Measurements from ENCODE around the gene DAB1. TPM values are rescaled to one million over a fixed set of nuclear protein-coding genes. Genes with fewer than 3 reads are reported as not detected.

The DAB1 gene
- total RNA-seq, 2 experiments from 2014 or later = 1.2 to 2.1 TPM

DNA sequence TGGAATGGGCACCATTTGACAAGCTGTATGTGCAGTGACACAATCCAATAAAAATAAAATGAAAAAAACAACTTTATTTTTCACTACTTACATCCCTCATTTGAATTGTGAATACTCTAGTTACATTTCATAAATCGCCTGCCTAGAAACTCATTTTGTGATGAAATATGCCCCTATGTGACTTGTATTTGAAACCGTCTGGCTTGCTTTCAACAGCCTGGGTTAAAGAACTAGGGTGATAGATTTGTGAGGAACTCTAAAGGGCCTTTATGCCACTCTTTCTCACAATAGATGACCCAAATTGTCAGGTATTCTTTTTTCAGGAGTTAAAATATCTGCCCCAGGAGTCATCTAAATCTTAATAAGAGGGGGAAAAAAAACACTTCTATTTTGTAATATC lies 137.9 kb downstream of the DAB1 start:
- H3K27me3 Mint-ChIP-seq = peaks cover 2% of the 10 kb centered on the region
- ChIA-PET POLR2A (no interaction called here), CTCF (no interaction called here)
- H3K9me3 Mint-ChIP-seq = no peaks in the 10 kb centered on the region
- no peaks in the 10 kb centered on the region for H3K36me3 Mint-ChIP-seq (ENCODE audit: low read depth)
- no peak for DNase-seq
- no peak overlapping the region for H3K27ac Mint-ChIP-seq
- H3K4me1 Mint-ChIP-seq = no peaks in the 10 kb centered on the region
- H3K4me3 Mint-ChIP-seq = no peak overlapping the region

DNA sequence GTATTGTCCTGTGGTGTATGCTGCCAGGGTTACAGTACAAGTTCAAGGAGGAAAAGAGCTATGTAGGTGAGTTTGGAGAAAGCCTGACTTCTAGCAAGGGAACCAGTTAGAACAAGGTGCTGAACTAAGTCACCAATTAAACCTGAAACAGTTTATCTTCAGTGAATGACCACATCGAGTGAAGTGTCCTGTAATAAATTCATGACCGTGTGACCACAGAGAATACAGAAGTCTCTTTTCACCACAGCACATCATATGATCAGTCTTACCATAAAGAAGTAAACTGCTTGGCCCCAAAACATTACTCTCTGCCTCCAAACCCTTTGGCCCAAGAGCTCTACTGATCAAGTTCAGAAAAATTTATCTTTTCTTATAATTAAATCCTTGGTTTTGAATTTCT lies 141.4 kb downstream of the DAB1 start:
- ChIA-PET POLR2A (no interaction called here), CTCF (interaction anchor here (0.8 to 1.4 kb wide), 2 partner anchors 12 to 383 kb away, joined by 3 read pairs; no protein-coding TSS in a partner anchor)
- no peaks in the 10 kb centered on the region for H3K27me3 Mint-ChIP-seq
- H3K36me3 Mint-ChIP-seq (ENCODE audit: low read depth) = no peaks in the 10 kb centered on the region
- no peak overlapping the region for H3K27ac Mint-ChIP-seq
- H3K9me3 Mint-ChIP-seq = no peaks in the 10 kb centered on the region
- no peak overlapping the region for H3K4me3 Mint-ChIP-seq
- no peak for DNase-seq
- H3K4me1 Mint-ChIP-seq = no peaks in the 10 kb centered on the region

GRCh38 chr1:57281324-57281723 lies 142.5 kb downstream of the DAB1 start:
- H3K9me3 Mint-ChIP-seq = no peaks in the 10 kb centered on the region
- no peaks in the 10 kb centered on the region for H3K36me3 Mint-ChIP-seq (ENCODE audit: low read depth)
- H3K27me3 Mint-ChIP-seq = no peaks in the 10 kb centered on the region
- H3K27ac Mint-ChIP-seq = no peak overlapping the region
- POLR2A ChIA-PET = no interaction called here
- H3K4me3 Mint-ChIP-seq = no peak overlapping the region
- no peaks in the 10 kb centered on the region for H3K4me1 Mint-ChIP-seq
- CTCF ChIA-PET = no interaction called here
- no peak for DNase-seq

GRCh38 chr1:57279909-57280666 lies 143.8 kb downstream of the DAB1 start:
- Mint-ChIP-seq H3K4me3 (no peak overlapping the region), H3K4me1 (no peaks in the 10 kb centered on the region), H3K36me3 (ENCODE audit: low read depth) (no peaks in the 10 kb centered on the region), H3K27ac (no peak overlapping the region), H3K9me3 (no peaks in the 10 kb centered on the region), H3K27me3 (no peaks in the 10 kb centered on the region)
- ChIA-PET CTCF (no interaction called here), POLR2A (no interaction called here)
- no peak for DNase-seq

GRCh38 chr1:57278558-57278957 lies 145.3 kb downstream of the DAB1 start:
- no peaks in the 10 kb centered on the region for H3K9me3 Mint-ChIP-seq
- ChIA-PET CTCF (no interaction called here), POLR2A (no interaction called here)
- no peak overlapping the region for H3K4me3 Mint-ChIP-seq
- H3K36me3 Mint-ChIP-seq (ENCODE audit: low read depth) = no peaks in the 10 kb centered on the region
- H3K4me1 Mint-ChIP-seq = no peaks in the 10 kb centered on the region
- DNase-seq = no peak
- no peaks in the 10 kb centered on the region for H3K27me3 Mint-ChIP-seq
- H3K27ac Mint-ChIP-seq = no peak overlapping the region

- Mint-ChIP-seq H3K27ac (no peak overlapping the region), H3K9me3 (no peaks in the 10 kb centered on the region), H3K4me1 (no peaks in the 10 kb centered on the region), H3K27me3 (no peaks in the 10 kb centered on the region), H3K36me3 (ENCODE audit: low read depth) (no peaks in the 10 kb centered on the region), H3K4me3 (no peak overlapping the region)
- POLR2A ChIA-PET = no interaction called here
- DNase-seq = no peak
- CTCF ChIA-PET = interaction anchor here (1.1 kb wide), 1 partner anchor 23 kb away, joined by 3 read pairs; no protein-coding TSS in a partner anchor
Measured at GRCh38 chr1:57277681-57278080, 146.2 kb downstream of the DAB1 start.

GRCh38 chr1:57276918-57277317 lies 146.9 kb downstream of the DAB1 start:
- Mint-ChIP-seq H3K4me3 (no peak overlapping the region), H3K36me3 (ENCODE audit: low read depth) (no peaks in the 10 kb centered on the region), H3K27me3 (no peaks in the 10 kb centered on the region), H3K9me3 (no peaks in the 10 kb centered on the region), H3K27ac (no peak overlapping the region), H3K4me1 (no peaks in the 10 kb centered on the region)
- CTCF ChIA-PET = interaction anchor here (1.1 kb wide), 1 partner anchor 24 kb away, joined by 3 read pairs; no protein-coding TSS in a partner anchor
- POLR2A ChIA-PET = no interaction called here
- no peak for DNase-seq

DNA sequence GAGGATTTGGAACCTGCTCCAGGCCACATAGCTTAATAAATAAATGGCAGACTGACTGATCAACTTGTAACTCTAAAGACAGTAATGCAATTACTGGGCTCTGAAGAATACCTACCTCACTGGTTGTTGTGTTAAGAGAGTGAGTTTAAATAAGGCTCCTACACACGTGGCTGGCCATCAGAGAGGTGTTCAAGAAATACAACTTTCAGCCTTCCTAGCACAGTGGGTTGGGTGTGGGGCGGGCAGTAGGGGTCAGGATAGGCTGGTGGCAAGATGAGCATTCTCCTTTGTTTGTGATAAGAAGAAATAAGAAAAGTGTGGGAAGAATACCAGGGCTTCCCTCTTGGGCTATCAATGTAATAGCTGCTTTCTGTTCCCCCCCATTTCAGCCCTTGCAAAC lies 151.3 kb downstream of the DAB1 start:
- DNase-seq = no peak
- Mint-ChIP-seq H3K27me3 (no peaks in the 10 kb centered on the region), H3K4me3 (no peak overlapping the region), H3K27ac (no peak overlapping the region), H3K9me3 (no peaks in the 10 kb centered on the region), H3K36me3 (ENCODE audit: low read depth) (no peaks in the 10 kb centered on the region), H3K4me1 (no peaks in the 10 kb centered on the region)
- ChIA-PET POLR2A (no interaction called here), CTCF (no interaction called here)

DNA sequence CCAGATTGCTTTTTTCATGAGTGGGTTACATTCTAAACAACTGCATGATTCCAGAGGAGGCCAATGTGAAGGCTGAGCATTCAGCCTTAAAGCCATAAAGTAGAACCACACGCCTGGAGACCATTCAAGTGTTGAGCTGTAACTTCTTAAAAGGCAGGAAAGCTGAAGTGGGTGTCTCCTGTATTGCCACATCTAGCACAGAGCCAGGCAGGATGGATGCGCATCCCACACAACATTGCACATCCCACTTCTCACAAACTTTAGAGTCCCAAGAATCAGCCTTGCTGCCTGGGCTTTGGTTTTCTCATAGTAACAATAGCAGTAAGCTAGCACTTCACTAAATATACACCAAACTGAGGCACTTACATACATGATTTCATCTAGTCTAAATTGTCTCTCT lies 151.7 kb downstream of the DAB1 start:
- POLR2A ChIA-PET = no interaction called here
- no peaks in the 10 kb centered on the region for H3K36me3 Mint-ChIP-seq (ENCODE audit: low read depth)

DNA sequence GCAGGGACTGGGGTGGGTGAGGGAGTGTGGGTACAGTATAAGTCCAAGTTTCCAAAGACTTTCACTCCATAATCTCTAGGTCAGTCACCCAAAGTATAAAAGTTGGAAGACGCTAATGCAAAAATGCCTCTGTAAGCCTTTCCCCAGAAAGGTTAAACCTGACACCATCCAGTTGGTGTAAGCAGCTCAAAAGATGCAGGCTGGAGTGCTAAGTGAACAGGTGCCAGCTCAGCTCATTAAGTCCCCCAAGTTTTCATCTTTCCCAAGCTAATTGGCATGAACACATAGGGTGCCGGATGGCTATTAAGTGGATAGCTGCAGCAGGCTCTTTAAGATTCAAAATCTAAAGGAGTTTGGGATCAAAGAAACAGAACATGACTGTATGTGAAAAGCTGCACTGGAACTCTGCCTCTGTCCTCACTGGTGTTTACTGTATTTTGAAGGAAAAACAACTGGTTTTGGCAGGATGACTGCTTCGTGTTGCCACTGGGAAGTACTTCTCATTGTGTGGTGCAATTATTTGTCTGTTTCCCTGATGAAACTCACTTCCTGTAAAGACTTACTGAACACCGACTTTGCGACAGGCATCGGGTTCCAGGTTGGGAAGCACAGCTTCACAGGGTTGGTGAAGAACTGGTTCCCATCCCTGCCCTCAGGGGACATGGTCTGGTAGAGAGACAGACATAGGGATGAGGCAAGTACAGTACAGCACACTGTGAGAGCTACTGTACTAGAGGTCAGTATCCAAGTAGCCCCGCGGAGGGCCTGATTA lies 152.7 kb downstream of the DAB1 start:
- ChIA-PET POLR2A (no interaction called here), CTCF (no interaction called here)
- Mint-ChIP-seq H3K9me3 (no peaks in the 10 kb centered on the region), H3K27me3 (no peaks in the 10 kb centered on the region), H3K36me3 (ENCODE audit: low read depth) (no peaks in the 10 kb centered on the region), H3K4me1 (no peaks in the 10 kb centered on the region), H3K27ac (no peak overlapping the region), H3K4me3 (no peak overlapping the region)
- DNase-seq = no peak

More for the DNA sequence above, 151.7 kb downstream of the DAB1 start:
- H3K4me3 Mint-ChIP-seq = no peak overlapping the region
- H3K27me3 Mint-ChIP-seq = no peaks in the 10 kb centered on the region
- no peaks in the 10 kb centered on the region for H3K4me1 Mint-ChIP-seq
- CTCF ChIA-PET = no interaction called here
- no peaks in the 10 kb centered on the region for H3K9me3 Mint-ChIP-seq
- H3K27ac Mint-ChIP-seq = no peak overlapping the region
- no peak for DNase-seq

DNA sequence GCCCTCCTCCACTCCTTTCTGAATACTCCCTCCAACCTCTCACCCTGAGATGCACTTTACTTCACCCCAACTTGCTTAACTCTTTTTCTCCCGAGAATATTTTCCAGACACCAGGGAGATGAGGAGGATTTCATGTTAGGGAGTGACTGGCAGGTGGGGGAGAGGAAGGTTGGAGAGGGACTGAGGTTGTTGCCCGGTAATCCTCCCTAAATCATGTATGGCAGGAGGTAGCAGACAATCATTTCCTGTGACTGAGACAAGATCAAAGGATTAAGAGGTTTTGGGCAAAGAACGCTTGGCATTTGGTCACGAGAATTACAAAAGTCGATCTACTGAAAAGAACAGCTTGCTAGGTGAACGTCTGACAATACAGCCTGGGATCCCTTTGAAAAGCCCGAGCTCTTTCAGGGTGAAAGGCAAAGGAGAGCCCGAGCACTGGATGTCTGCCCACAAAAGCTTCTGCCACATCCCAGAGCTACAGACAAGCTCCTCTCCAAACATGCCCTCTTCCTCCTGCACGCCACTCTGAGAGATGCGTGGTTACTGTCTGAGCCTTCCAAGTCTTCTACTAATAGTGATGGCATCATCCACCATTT lies 154.1 kb downstream of the DAB1 start:
- no peak overlapping the region for H3K4me3 Mint-ChIP-seq
- no peaks in the 10 kb centered on the region for H3K36me3 Mint-ChIP-seq (ENCODE audit: low read depth)
- ChIA-PET POLR2A (no interaction called here), CTCF (interaction anchor here (1.0 kb wide), 1 partner anchor 13 kb away, joined by 3 read pairs; no protein-coding TSS in a partner anchor)
- H3K27me3 Mint-ChIP-seq = no peaks in the 10 kb centered on the region
- H3K4me1 Mint-ChIP-seq = no peaks in the 10 kb centered on the region
- no peak overlapping the region for H3K27ac Mint-ChIP-seq
- DNase-seq = no peak
- H3K9me3 Mint-ChIP-seq = no peaks in the 10 kb centered on the region

DNA sequence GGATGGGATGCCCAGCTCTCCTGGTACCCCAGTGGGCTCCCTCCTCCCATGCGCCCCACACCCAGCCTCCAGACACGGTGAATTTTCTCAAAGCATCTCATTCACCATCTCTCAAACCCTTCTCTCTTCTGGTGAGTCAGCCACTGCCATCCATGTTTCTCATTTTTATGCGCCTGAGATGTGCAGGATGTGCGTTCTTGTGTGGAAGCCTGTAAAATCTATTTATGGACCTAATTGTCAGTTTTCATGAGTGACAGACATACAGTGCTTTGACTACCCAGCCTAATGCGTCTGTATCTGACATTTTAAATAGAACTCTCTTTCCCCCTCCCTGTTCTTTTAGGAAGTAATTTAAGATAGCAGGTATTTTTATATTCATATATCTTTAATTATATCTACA lies 158.8 kb downstream of the DAB1 start:
- CTCF ChIA-PET = no interaction called here
- Mint-ChIP-seq H3K4me3 (no peak overlapping the region), H3K36me3 (ENCODE audit: low read depth) (no peaks in the 10 kb centered on the region), H3K27ac (no peak overlapping the region), H3K9me3 (no peaks in the 10 kb centered on the region), H3K4me1 (no peaks in the 10 kb centered on the region), H3K27me3 (no peaks in the 10 kb centered on the region)
- POLR2A ChIA-PET = no interaction called here
- DNase-seq = no peak

DNA sequence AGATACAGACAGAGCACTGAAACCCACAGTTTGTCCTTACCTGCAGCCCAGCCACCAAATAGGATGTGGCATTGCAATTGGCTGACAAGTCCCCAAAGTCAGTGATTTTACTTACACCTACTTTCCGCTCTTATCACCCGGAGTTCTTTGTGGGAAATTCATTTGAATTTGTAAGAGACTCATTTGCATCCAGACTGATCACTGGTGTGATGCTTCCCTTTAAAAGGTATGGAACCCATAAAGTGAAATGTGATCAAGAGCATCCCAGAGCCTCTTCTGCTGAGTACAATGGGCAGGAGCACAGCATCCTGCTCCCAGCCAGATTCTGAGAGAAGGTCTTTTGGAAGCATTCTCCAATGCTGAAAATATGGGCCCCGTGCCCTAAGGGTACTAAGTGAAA lies 161.4 kb downstream of the DAB1 start:
- Mint-ChIP-seq H3K27me3 (no peaks in the 10 kb centered on the region), H3K27ac (no peak overlapping the region), H3K4me3 (no peak overlapping the region), H3K4me1 (no peaks in the 10 kb centered on the region), H3K36me3 (ENCODE audit: low read depth) (no peaks in the 10 kb centered on the region), H3K9me3 (no peaks in the 10 kb centered on the region)
- no peak for DNase-seq
- ChIA-PET CTCF (no interaction called here), POLR2A (interaction anchor here (0.6 kb wide), 1 partner anchor 118 kb away, joined by 4 read pairs; no protein-coding TSS in a partner anchor)

Data from activated CD4-positive, alpha-beta T cell treated with anti-CD3 and anti-CD28 coated beads, Interleukin-2, amount 10 ng/mL, durations not matched to agents 7 days and 5 days (primary cell).